Measurements from ENCODE around the gene JAG2. TPM values are rescaled to one million over a fixed set of nuclear protein-coding genes. Genes with fewer than 3 reads are reported as not detected.
A peak's percentile ranks its signal among the peaks of the same experiment; 100 is the strongest.

JAG2 gene
- total and polyA plus RNA-seq, 2 of the 13 experiments (the other 11 are each of a cell fraction or from before 2014, with no cell fraction given), result 0.04 to 0.16 TPM

DNA sequence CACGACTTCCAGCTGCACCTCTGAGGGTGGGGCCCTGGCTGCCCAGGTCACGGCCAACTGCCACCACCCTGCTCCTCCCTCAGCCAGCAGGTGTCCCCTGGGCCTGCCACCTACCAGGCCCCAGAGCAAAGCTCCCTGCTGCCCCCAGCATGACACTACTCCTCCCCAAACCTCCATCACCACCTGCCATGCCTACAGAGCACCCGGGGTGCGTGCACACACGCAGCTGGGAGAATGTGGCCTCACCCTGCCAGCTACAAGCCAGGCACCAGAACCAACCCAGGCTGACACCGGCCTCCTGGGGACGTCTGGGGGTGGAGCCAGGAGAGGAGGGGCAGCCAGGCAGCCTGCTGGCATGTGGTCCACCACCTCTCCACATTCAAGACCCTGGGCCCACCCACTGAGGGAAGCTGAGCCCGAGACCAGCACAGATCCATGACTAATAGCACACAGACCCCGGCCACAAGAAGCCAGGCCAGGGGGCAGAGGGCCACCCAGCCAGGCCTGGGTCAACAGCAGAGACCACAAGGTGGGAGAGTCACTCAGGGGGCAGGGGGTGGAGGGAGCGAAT, 3.4 kb downstream of the JAG2 start:
- no peak overlapping the region for H3K4me3 ChIP-seq (replicated peaks in 1 of 3; ENCODE audit: insufficient read depth in 1 of 3, low read depth in 2 of 3, low read length in 3 of 3)
- intact Hi-C loops (cut with micrococcal nuclease; ENCODE audit: unreplicated experiment), result no loop called here
- H3K36me3 ChIP-seq (replicated peaks in 1 of 2; ENCODE audit: control insufficient read depth in 1 of 2, insufficient read depth in 2 of 2, low read length in 2 of 2), result no peaks in the 10 kb centered on the region
- DNase-seq (ENCODE audit: low spot score) (no peak), ATAC-seq (peak; percentile 15; the same call in 2 of the 3 replicates), FAIRE-seq (no peak)
- TF ChIP-seq ZNF563 (CRISPR knock-in tag; IDR thresholded peaks at IDR 0.05) (no peak), FIP1L1 (IDR thresholded peaks at IDR 0.05; ENCODE audit: borderline replicate concordance, insufficient read depth, low read depth, low read length) (no peak), AGO1 (IDR thresholded peaks at IDR 0.05; ENCODE audit: low read depth, low read length, poor library complexity, severe bottlenecking) (no peak), ZBTB44 (CRISPR knock-in tag; IDR thresholded peaks at IDR 0.05) (no peak), USF2 (IDR thresholded peaks at IDR 0.05; ENCODE audit: low read depth, low read length) (no peak), USF2 (CRISPR knock-in tag; IDR thresholded peaks at IDR 0.05; ENCODE audit: borderline replicate concordance) (no peak), MAZ (IDR thresholded peaks at IDR 0.05; ENCODE audit: borderline replicate concordance, low read depth, low read length) (no peak), MAZ (CRISPR knock-in tag; IDR thresholded peaks at IDR 0.05; ENCODE audit: low read depth) (no peak), LBX2 (CRISPR knock-in tag; IDR thresholded peaks at IDR 0.05; ENCODE audit: borderline replicate concordance) (no peak), LRRFIP1 (CRISPR knock-in tag; conservative IDR thresholded peaks at IDR 0.05) (no peak), CBX2 (IDR thresholded peaks at IDR 0.05; ENCODE audit: low read depth, low read length) (no peak), CBX2 (CRISPR knock-in tag; IDR thresholded peaks at IDR 0.05; ENCODE audit: low read depth) (no peak), SAP130 (CRISPR knock-in tag; IDR thresholded peaks at IDR 0.05; ENCODE audit: low read depth) (no peak), YEATS2 (CRISPR knock-in tag; IDR thresholded peaks at IDR 0.05; ENCODE audit: borderline replicate concordance) (no peak), GABPA (IDR thresholded peaks at IDR 0.05; ENCODE audit: low read depth, low read length) (no peak), GABPA (CRISPR knock-in tag; IDR thresholded peaks at IDR 0.05; ENCODE audit: low read depth) (no peak), MAFK (conservative IDR thresholded peaks at IDR 0.05 in 1 of 2, IDR thresholded peaks at IDR 0.05 in 1 of 2; ENCODE audit: low read length in 2 of 2) (no peak), ZMYM4 (CRISPR knock-in tag; IDR thresholded peaks at IDR 0.05) (no peak)
- H3K4me1 ChIP-seq (ENCODE audit: insufficient read depth, low read length), result no peaks in the 10 kb centered on the region
- no peak overlapping the region for H3K9ac ChIP-seq (ENCODE audit: insufficient read depth, low read depth, low read length)
- ChIA-PET POLR2A (no interaction called here), CTCF (ENCODE audit: low intra/inter-chr PET ratio, low total read pairs) (no interaction called here)
- H3K27ac ChIP-seq (ENCODE audit: extremely low read length, insufficient read depth, low read length), result no peak overlapping the region
- in situ Hi-C loops (cut with HindIII; ENCODE audit: extremely low pct_ligation_motif_present, low pct_unique_long_range_greater_than_20kb), result no loop called here
- BruUV-seq (replicated peaks), result no TSS peak
- no peak overlapping the region for H2AFZ ChIP-seq (ENCODE audit: low read length)
- H3K4me2 ChIP-seq (ENCODE audit: low read depth, low read length), result no peak overlapping the region
- WGBS (ENCODE audit: low lambda C conversion rate), result 0% methylated on average over 4 of the region's 10 CpGs
- H3K27me3 ChIP-seq (ENCODE audit: control insufficient read depth in 1 of 2, insufficient read depth in 2 of 2, low read length in 2 of 2), result peaks cover 24 to 77% of the 10 kb centered on the region in 2 experiments
- no peaks in the 10 kb centered on the region for H3K9me3 ChIP-seq (ENCODE audit: low read length)
- no peaks in the 10 kb centered on the region; the same call in 1 of the 2 replicates for H4K20me1 ChIP-seq (ENCODE audit: insufficient read depth, low read length)
- H3K79me2 ChIP-seq (ENCODE audit: insufficient read depth, low read length), result no peaks in the 10 kb centered on the region
